H9 (cell line): ENCODE results near the gene PTGFRN. TPM values are rescaled to one million over a fixed set of nuclear protein-coding genes. Genes with fewer than 3 reads are reported as not detected.
A peak's percentile ranks its signal among the peaks of the same experiment; 100 is the strongest.
"Not testable (repeated sequence)": the region's sequence is repeated elsewhere in the genome, so short reads cannot be mapped to it uniquely, and the experiment has no call there.

Source experiments
- DNase-seq: peaks from one replicate; pipeline ENCODE4 v3.0.0-alpha.2; 2017
- H2AFZ ChIP-seq: one replicate; pipeline ENCODE4 v1.6.1; 2013; ENCODE audit warnings: mild to moderate bottlenecking, low read length, control low read depth, moderate library complexity
- H2AK5ac ChIP-seq: 2 replicates; pipeline ENCODE4 v1.6.1; 2013; ENCODE audit warnings: low read length, control low read depth, mixed read lengths; ENCODE audit not compliant: insufficient read length
- H2BK120ac ChIP-seq: one replicate; pipeline ENCODE4 v1.6.1; 2013; ENCODE audit warnings: low read depth, mild to moderate bottlenecking, low read length, control low read depth, inconsistent platforms; ENCODE audit not compliant: poor library complexity, severe bottlenecking
- H2BK12ac ChIP-seq: 2 replicates; pipeline ENCODE4 v1.6.1; 2013; ENCODE audit warnings: low read length, control low read depth, mixed read lengths, low read depth; ENCODE audit not compliant: insufficient read length
- H2BK15ac ChIP-seq: 2 replicates; pipeline ENCODE4 v1.6.1; 2013; ENCODE audit warnings: low read depth, low read length, control low read depth
- H2BK20ac ChIP-seq: one replicate; pipeline ENCODE4 v1.6.1; 2013; ENCODE audit warnings: low read depth, mild to moderate bottlenecking, low read length, control low read depth, inconsistent platforms; ENCODE audit not compliant: poor library complexity, severe bottlenecking
- H2BK5ac ChIP-seq: 2 replicates; pipeline ENCODE4 v1.6.1; 2013; ENCODE audit warnings: low read length, control low read depth, mixed read lengths; ENCODE audit not compliant: insufficient read length
- H3K14ac ChIP-seq: 2 replicates; pipeline ENCODE4 v1.6.1; 2013; ENCODE audit warnings: low read length, control low read depth; ENCODE audit not compliant: insufficient read depth
- H3K18ac ChIP-seq: 2 replicates; pipeline ENCODE4 v1.6.1; 2013; ENCODE audit warnings: low read depth, mild to moderate bottlenecking, mixed read lengths, low read length, control low read depth; ENCODE audit not compliant: insufficient read length
- H3K23ac ChIP-seq: 2 replicates; pipeline ENCODE4 v1.6.1; 2013; ENCODE audit warnings: low read length, control low read depth, mixed read lengths, low read depth; ENCODE audit not compliant: insufficient read length
- H3K23me2 ChIP-seq: 2 replicates; pipeline ENCODE4 v1.6.1; 2013; ENCODE audit warnings: low read depth, mild to moderate bottlenecking, mixed read lengths, low read length, control low read depth; ENCODE audit not compliant: insufficient read length, poor library complexity, severe bottlenecking
- H3K27ac ChIP-seq: 2 replicates; pipeline ENCODE4 v1.5.1; 2013; ENCODE audit warnings: low read length, control low read depth, mixed read lengths, low read depth; ENCODE audit not compliant: insufficient read length
- H3K27me3 ChIP-seq: 2 replicates; pipeline ENCODE4 v1.6.1; 2013; ENCODE audit warnings: low read length, control low read depth, inconsistent platforms; ENCODE audit not compliant: insufficient read depth
- H3K4ac ChIP-seq: 2 replicates; pipeline ENCODE4 v1.6.1; 2013; ENCODE audit warnings: low read depth, mild to moderate bottlenecking, control low read depth, inconsistent platforms, low read length, moderate library complexity
- H3K4me1 ChIP-seq: 2 replicates; pipeline ENCODE4 v1.6.1; 2013; ENCODE audit warnings: low read length, control low read depth, inconsistent platforms; ENCODE audit not compliant: insufficient read depth
- H3K4me2 ChIP-seq: 2 replicates; pipeline ENCODE4 v1.6.1; 2013; ENCODE audit warnings: low read length, control low read depth, mixed read lengths; ENCODE audit not compliant: insufficient read length, insufficient read depth
- H3K56ac ChIP-seq: 2 replicates; pipeline ENCODE4 v1.6.1; 2013; ENCODE audit warnings: low read depth, mild to moderate bottlenecking, mixed read lengths, low read length, control low read depth; ENCODE audit not compliant: insufficient read length
- H3K79me1 ChIP-seq: 2 replicates; pipeline ENCODE4 v1.6.1; 2013; ENCODE audit warnings: low read depth, mild to moderate bottlenecking, moderate library complexity, low read length, control low read depth, inconsistent platforms; ENCODE audit not compliant: insufficient read depth, poor library complexity, severe bottlenecking
- H3K79me2 ChIP-seq: 2 replicates; pipeline ENCODE4 v1.6.1; 2013; ENCODE audit warnings: low read length, control low read depth, inconsistent platforms; ENCODE audit not compliant: insufficient read depth
- H3K9ac ChIP-seq: 2 replicates; pipeline ENCODE4 v1.6.1; 2013; ENCODE audit warnings: low read length, control low read depth, mixed read lengths; ENCODE audit not compliant: insufficient read length; ENCODE audit errors: extremely low read depth
- H3K9me3 ChIP-seq: one replicate; pipeline ENCODE4 v1.6.1; 2013; ENCODE audit warnings: low read depth, low read length, inconsistent platforms; ENCODE audit not compliant: control insufficient read depth
- H3T11ph ChIP-seq: one replicate; pipeline ENCODE4 v1.6.1; 2013; ENCODE audit warnings: mild to moderate bottlenecking, low read length, control low read depth, inconsistent platforms
- H4K20me1 ChIP-seq: one replicate; pipeline ENCODE4 v1.6.1; 2013; ENCODE audit not compliant: control insufficient read depth, insufficient read length, insufficient read depth
- H4K5ac ChIP-seq: 2 replicates; pipeline ENCODE4 v1.6.1; 2013; ENCODE audit warnings: low read depth, mild to moderate bottlenecking, mixed read lengths, low read length, control low read depth; ENCODE audit not compliant: insufficient read length
- H4K8ac ChIP-seq: replicated peaks from 2 replicates; pipeline ENCODE4 v1.6.1; 2013; ENCODE audit warnings: low read length, control low read depth, mixed read lengths, low read depth; ENCODE audit not compliant: insufficient read length
- H4K91ac ChIP-seq: 2 replicates; pipeline ENCODE4 v1.6.1; 2013; ENCODE audit warnings: low read depth, mild to moderate bottlenecking, moderate library complexity, mixed read lengths, low read length, control low read depth; ENCODE audit not compliant: insufficient read length
- H3K27ac Mint-ChIP-seq, 3 experiments: 2 replicates in 2 of 3; 3 replicates in 1 of 3; pipeline ENCODE4 v1.8.0; 2020 to 2021; ENCODE audit warnings: mixed read lengths in 3 of 3, mild to moderate bottlenecking in 1 of 3, moderate library complexity in 1 of 3
- H3K27me3 Mint-ChIP-seq: 2 replicates; pipeline ENCODE4 v1.8.0; 2021; ENCODE audit warnings: low read depth, mild to moderate bottlenecking, moderate library complexity, mixed read lengths
- H3K36me3 Mint-ChIP-seq, 3 experiments: 2 replicates in 2 of 3; 3 replicates in 1 of 3; pipeline ENCODE4 v1.8.0; 2020 to 2021; ENCODE audit warnings: low read depth in 3 of 3, mixed read lengths in 3 of 3; ENCODE audit not compliant: insufficient read depth in 1 of 3
- H3K4me1 Mint-ChIP-seq, 2 experiments: 2 replicates each; pipeline ENCODE4 v1.8.0; 2020; ENCODE audit warnings: mixed read lengths in 2 of 2
- H3K4me3 Mint-ChIP-seq, 2 experiments: 2 replicates in 1 of 2; 3 replicates in 1 of 2; pipeline ENCODE4 v1.8.0; 2020 to 2021; ENCODE audit warnings: mild to moderate bottlenecking in 2 of 2, mixed read lengths in 2 of 2, moderate library complexity in 1 of 2
- H3K9me3 Mint-ChIP-seq, 2 experiments: 2 replicates in 1 of 2; 3 replicates in 1 of 2; pipeline ENCODE4 v1.8.0; 2020; ENCODE audit warnings: mild to moderate bottlenecking in 2 of 2, mixed read lengths in 2 of 2, moderate library complexity in 1 of 2
- WGBS: extraction: QIAGEN DNeasy Blood & Tissue Kit; methylation state at CpG from one replicate; pipeline ENCODE4 v1.1.7; 2013; ENCODE audit warnings: missing lambda C conversion rate, low lambda C conversion rate, mixed read lengths; ENCODE audit not compliant: insufficient read length; ENCODE audit errors: extremely low coverage; 5-methylcytosine and 5-hydroxymethylcytosine counted together
- total RNA-seq: library from RNA; stranded (reverse); gene quantifications from 2 replicates; pipeline ENCODE4 v1.2.1, GENCODE V29; 2021
- TF ChIP-seq, protein P1 (sequence below): fragments of 200-600 bp; sonication (generic); conservative IDR thresholded peaks from 3 replicates; pipeline ENCODE4 v1.8.0; 2021; ENCODE audit warnings: antibody characterized with exemption, mild to moderate bottlenecking

Gene PTGFRN
- total RNA-seq, 1 experiment from 2014 or later = 26.3 TPM

DNA sequence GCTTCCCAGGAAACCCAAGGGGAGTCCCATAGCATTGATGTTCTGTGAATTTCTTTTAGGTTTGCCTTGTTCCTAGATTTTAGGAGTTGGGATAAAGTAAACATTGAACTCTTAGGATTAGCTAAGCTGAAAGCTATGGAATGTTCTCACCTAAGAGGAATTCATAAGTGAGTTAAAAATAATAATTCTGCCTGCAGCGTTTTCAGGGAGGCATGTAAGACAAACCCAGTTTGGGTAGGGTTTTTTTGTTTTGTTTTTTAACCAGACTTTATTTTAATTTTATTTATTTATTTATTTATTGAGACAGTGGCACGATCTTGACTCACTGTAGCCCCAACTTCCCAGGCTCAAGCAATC is 62.9 kb downstream of the PTGFRN start:
- no peaks in the 10 kb centered on the region for H3K27me3 Mint-ChIP-seq
- no peak overlapping the region for H4K5ac ChIP-seq

DNA sequence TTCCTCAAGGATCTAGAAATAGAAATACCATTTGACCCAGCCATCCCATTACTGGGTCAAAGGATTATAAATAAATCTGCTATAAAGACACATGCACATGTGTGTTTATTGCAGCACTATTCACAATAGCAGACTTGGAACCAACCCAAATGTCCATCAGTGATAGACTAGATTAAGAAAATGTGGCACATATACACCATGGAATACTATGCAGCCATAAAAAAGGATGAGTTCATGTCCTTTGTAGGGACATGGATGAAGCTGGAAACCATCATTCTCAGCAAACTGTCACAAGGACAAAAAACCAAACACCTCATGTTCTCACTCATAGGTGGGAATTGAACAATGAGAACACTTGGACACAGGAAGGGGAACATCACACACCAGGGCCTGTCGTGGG is 70.6 kb downstream of the PTGFRN start:
- H2BK20ac ChIP-seq, H3K56ac ChIP-seq, H4K20me1 ChIP-seq, H3K4me3 Mint-ChIP-seq, H2BK120ac ChIP-seq, H4K8ac ChIP-seq, H3K27me3 Mint-ChIP-seq, H2AFZ ChIP-seq, H3K9ac ChIP-seq, H2BK12ac ChIP-seq, H4K91ac ChIP-seq, H3K27ac Mint-ChIP-seq, H3K27ac ChIP-seq, H3K4me2 ChIP-seq, H3K4me1 ChIP-seq, H3K4ac ChIP-seq, H3K18ac ChIP-seq, H3K79me2 ChIP-seq, H3K14ac ChIP-seq, H3T11ph ChIP-seq, H2BK5ac ChIP-seq, H3K23me2 ChIP-seq, H3K79me1 ChIP-seq, H3K9me3 ChIP-seq, H3K23ac ChIP-seq, DNase-seq, H3K27me3 ChIP-seq, H2AK5ac ChIP-seq, H4K5ac ChIP-seq, H2BK15ac ChIP-seq: not testable (repeated sequence)
- no CpG with 5 or more reads among the region's 1 CpG for WGBS
- Mint-ChIP-seq H3K4me1 (peaks cover 8 to 12% of the 10 kb centered on the region in 2 experiments), H3K36me3 (peaks cover 19 to 37% (median 25%) of the 10 kb centered on the region in 3 experiments), H3K9me3 (peaks cover 11 to 20% of the 10 kb centered on the region in 2 experiments)

More for the DNA sequence above, 62.9 kb downstream of the PTGFRN start:
- Histone ChIP-seq H4K8ac (no peak overlapping the region), H4K91ac (no peak overlapping the region), H2BK12ac (no peak overlapping the region), H3T11ph (no peak overlapping the region), H2BK5ac (no peak overlapping the region), H3K18ac (no peak overlapping the region), H3K79me1 (no peaks in the 10 kb centered on the region), H4K20me1 (no peaks in the 10 kb centered on the region), H3K9ac (no peak overlapping the region), H3K9me3 (peaks cover 16% of the 10 kb centered on the region), H3K56ac (no peak overlapping the region), H3K14ac (no peak overlapping the region), H3K4me1 (no peaks in the 10 kb centered on the region), H3K23me2 (no peaks in the 10 kb centered on the region), H2BK15ac (no peak overlapping the region), H3K4me2 (no peak overlapping the region), H3K4ac (no peak overlapping the region), H2BK120ac (no peak overlapping the region), H3K79me2 (no peaks in the 10 kb centered on the region), H3K27me3 (no peaks in the 10 kb centered on the region), H2AK5ac (no peak overlapping the region), H3K27ac (no peak overlapping the region), H2AFZ (no peak overlapping the region), H3K23ac (no peak overlapping the region), H2BK20ac (no peak overlapping the region)
- no CpG with 5 or more reads among the region's 2 CpGs for WGBS
- Mint-ChIP-seq H3K36me3 (peaks cover 50 to 56% (median 51%) of the 10 kb centered on the region in 3 experiments), H3K9me3 (peaks cover 37 to 39% of the 10 kb centered on the region in 2 experiments), H3K27ac (peak overlapping the region in 1 of 3 experiments; percentile 79; a peak in 1 of 7 replicates), H3K4me1 (peaks cover 0 to 4% of the 10 kb centered on the region in 2 experiments; a peak in 1 of 4 replicates), H3K4me3 (no peak overlapping the region)
- TF ChIP-seq, protein P1, sequence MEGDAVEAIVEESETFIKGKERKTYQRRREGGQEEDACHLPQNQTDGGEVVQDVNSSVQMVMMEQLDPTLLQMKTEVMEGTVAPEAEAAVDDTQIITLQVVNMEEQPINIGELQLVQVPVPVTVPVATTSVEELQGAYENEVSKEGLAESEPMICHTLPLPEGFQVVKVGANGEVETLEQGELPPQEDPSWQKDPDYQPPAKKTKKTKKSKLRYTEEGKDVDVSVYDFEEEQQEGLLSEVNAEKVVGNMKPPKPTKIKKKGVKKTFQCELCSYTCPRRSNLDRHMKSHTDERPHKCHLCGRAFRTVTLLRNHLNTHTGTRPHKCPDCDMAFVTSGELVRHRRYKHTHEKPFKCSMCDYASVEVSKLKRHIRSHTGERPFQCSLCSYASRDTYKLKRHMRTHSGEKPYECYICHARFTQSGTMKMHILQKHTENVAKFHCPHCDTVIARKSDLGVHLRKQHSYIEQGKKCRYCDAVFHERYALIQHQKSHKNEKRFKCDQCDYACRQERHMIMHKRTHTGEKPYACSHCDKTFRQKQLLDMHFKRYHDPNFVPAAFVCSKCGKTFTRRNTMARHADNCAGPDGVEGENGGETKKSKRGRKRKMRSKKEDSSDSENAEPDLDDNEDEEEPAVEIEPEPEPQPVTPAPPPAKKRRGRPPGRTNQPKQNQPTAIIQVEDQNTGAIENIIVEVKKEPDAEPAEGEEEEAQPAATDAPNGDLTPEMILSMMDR = no peak
- no peak for DNase-seq
